Measurements from ENCODE around the gene NDUFB5.

Gene NDUFB5

GRCh38 chr3:179666030-179666429 is 61.4 kb downstream of the NDUFB5 start:
- no peak for TF ChIP-seq CTCF (IDR thresholded peaks at IDR 0.05; ENCODE audit: borderline replicate concordance, insufficient read depth, low read depth, low read length)
- H3K4me3 ChIP-seq (ENCODE audit: low read depth, low read length) = no peak overlapping the region

GRCh38 chr3:179666436-179667035 is 61.9 kb downstream of the NDUFB5 start:
- TF ChIP-seq CTCF (IDR thresholded peaks at IDR 0.05; ENCODE audit: borderline replicate concordance, insufficient read depth, low read depth, low read length) = no peak
- no peak overlapping the region for H3K4me3 ChIP-seq (ENCODE audit: low read depth, low read length)

GRCh38 chr3:179668429-179668828 is 63.8 kb downstream of the NDUFB5 start:
- H3K4me3 ChIP-seq (ENCODE audit: low read depth, low read length) = no peak overlapping the region
- no peak for TF ChIP-seq CTCF (IDR thresholded peaks at IDR 0.05; ENCODE audit: borderline replicate concordance, insufficient read depth, low read depth, low read length)

GRCh38 chr3:179670311-179670710 is 65.7 kb downstream of the NDUFB5 start:
- no peak overlapping the region for H3K4me3 ChIP-seq (ENCODE audit: low read depth, low read length)
- TF ChIP-seq CTCF (IDR thresholded peaks at IDR 0.05; ENCODE audit: borderline replicate concordance, insufficient read depth, low read depth, low read length) = no peak

- no peak for TF ChIP-seq CTCF (IDR thresholded peaks at IDR 0.05; ENCODE audit: borderline replicate concordance, insufficient read depth, low read depth, low read length)
- H3K4me3 ChIP-seq (ENCODE audit: low read depth, low read length) = no peak overlapping the region
These were observed 66.7 kb downstream of the NDUFB5 start for GRCh38 chr3:179671309-179671708.

GRCh38 chr3:179671747-179672242 is 67.2 kb downstream of the NDUFB5 start:
- TF ChIP-seq CTCF (IDR thresholded peaks at IDR 0.05; ENCODE audit: borderline replicate concordance, insufficient read depth, low read depth, low read length) = no peak
- H3K4me3 ChIP-seq (ENCODE audit: low read depth, low read length) = no peak overlapping the region

- no peak for TF ChIP-seq CTCF (IDR thresholded peaks at IDR 0.05; ENCODE audit: borderline replicate concordance, insufficient read depth, low read depth, low read length)
- no peak overlapping the region for H3K4me3 ChIP-seq (ENCODE audit: low read depth, low read length)
These were observed 68.3 kb downstream of the NDUFB5 start for GRCh38 chr3:179672918-179673317.

All from GM12875 (cell line).